ENCODE data around the gene STK39.

Gene STK39

DNA sequence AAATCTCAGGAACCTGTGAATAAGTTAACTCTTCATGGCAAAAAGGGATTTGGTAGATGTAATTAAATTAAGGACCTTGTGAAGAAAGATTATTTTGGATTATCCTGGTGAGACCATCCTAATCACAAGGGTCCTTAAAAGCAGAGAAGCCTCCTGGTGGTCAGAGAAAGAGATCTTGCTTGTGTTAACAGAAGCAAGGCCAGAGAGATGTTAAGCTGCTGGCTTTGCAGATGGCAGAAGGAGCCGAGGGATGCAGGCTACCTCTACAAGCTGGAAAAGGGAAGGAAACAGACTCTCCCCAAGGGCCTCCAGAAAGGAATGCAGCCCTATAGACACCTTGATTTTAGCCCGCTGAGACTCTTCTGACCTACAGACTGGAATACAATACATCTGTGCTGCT is 197.0 kb downstream of the STK39 start:
- Histone ChIP-seq H3K14ac (ENCODE audit: low read length) (no peak overlapping the region), H3K4me3 (ENCODE audit: low read depth, low read length) (no peak overlapping the region), H2AFZ (ENCODE audit: insufficient read depth, low read length, poor library complexity) (no peak overlapping the region), H3K36me3 (ENCODE audit: control insufficient read depth in 1 of 2, insufficient read depth in 2 of 2, low read length in 2 of 2) (no peaks in the 10 kb centered on the region), H2AK5ac (ENCODE audit: low read length) (no peak overlapping the region), H2BK12ac (ENCODE audit: low read length) (no peak overlapping the region), H3K79me2 (ENCODE audit: control insufficient read depth, insufficient read depth, low read length, poor library complexity) (no peaks in the 10 kb centered on the region), H4K91ac (ENCODE audit: low read depth, low read length) (no peak overlapping the region), H4K8ac (ENCODE audit: low read depth, low read length) (no peak overlapping the region), H2BK120ac (ENCODE audit: insufficient read depth, low read length, poor library complexity) (no peak overlapping the region), H4K12ac (ENCODE audit: low read depth, low read length) (no peak overlapping the region), H3K23ac (ENCODE audit: low read length) (no peak overlapping the region), H3K27ac (ENCODE audit: low read depth, low read length) (no peak overlapping the region), H3K79me1 (ENCODE audit: low read length) (no peaks in the 10 kb centered on the region), H3K4me1 (ENCODE audit: control insufficient read depth in 1 of 2, insufficient read depth in 2 of 2, low read length in 2 of 2) (no peaks in the 10 kb centered on the region), H3K9ac (ENCODE audit: low read length) (no peak overlapping the region), H3K27me3 (ENCODE audit: insufficient read depth, low read length) (no peaks in the 10 kb centered on the region), H3K4ac (ENCODE audit: low read depth, low read length) (no peak overlapping the region), H3K9me3 (ENCODE audit: insufficient read depth, low read depth, low read length) (no peaks in the 10 kb centered on the region), H3K4me2 (ENCODE audit: low read length) (no peak overlapping the region), H3K18ac (ENCODE audit: low read length) (no peak overlapping the region), H2BK5ac (ENCODE audit: low read depth, low read length, poor library complexity) (no peak overlapping the region)
- no peak for DNase-seq
- WGBS (ENCODE audit: extremely low coverage, insufficient coverage, insufficient read length), result no CpG with 5 or more reads among the region's 2 CpGs

DNA sequence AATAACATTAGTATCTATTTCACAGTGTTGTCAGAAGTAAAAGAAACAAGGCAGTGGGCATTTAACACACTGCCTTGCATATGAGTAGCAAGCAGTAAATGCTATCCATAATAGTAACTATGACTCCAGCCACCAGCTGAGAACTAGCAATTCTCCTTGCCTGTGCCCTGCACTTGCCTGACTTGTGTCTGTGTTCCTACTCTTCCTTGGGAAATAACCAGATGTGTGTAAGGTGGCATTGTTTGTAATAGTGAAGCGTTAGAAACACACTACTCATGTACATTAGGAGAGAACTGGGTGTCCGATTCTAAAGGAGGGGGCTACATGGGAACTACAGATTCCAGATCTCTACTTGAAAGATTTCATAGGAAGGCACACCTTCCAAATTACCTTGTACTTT is 197.8 kb downstream of the STK39 start:
- Histone ChIP-seq H3K4me2 (ENCODE audit: low read length) (no peak overlapping the region), H3K14ac (ENCODE audit: low read length) (no peak overlapping the region), H3K9me3 (ENCODE audit: insufficient read depth, low read depth, low read length) (no peaks in the 10 kb centered on the region), H4K91ac (ENCODE audit: low read depth, low read length) (no peak overlapping the region), H3K79me1 (ENCODE audit: low read length) (no peaks in the 10 kb centered on the region), H2BK120ac (ENCODE audit: insufficient read depth, low read length, poor library complexity) (no peak overlapping the region), H3K18ac (ENCODE audit: low read length) (no peak overlapping the region), H2AFZ (ENCODE audit: insufficient read depth, low read length, poor library complexity) (no peak overlapping the region), H3K4me1 (ENCODE audit: control insufficient read depth in 1 of 2, insufficient read depth in 2 of 2, low read length in 2 of 2) (no peaks in the 10 kb centered on the region), H3K4ac (ENCODE audit: low read depth, low read length) (no peak overlapping the region), H3K79me2 (ENCODE audit: control insufficient read depth, insufficient read depth, low read length, poor library complexity) (no peaks in the 10 kb centered on the region), H3K23ac (ENCODE audit: low read length) (no peak overlapping the region), H3K36me3 (ENCODE audit: control insufficient read depth in 1 of 2, insufficient read depth in 2 of 2, low read length in 2 of 2) (no peaks in the 10 kb centered on the region), H4K12ac (ENCODE audit: low read depth, low read length) (no peak overlapping the region), H2BK5ac (ENCODE audit: low read depth, low read length, poor library complexity) (no peak overlapping the region), H2AK5ac (ENCODE audit: low read length) (no peak overlapping the region), H3K9ac (ENCODE audit: low read length) (no peak overlapping the region), H3K27me3 (ENCODE audit: insufficient read depth, low read length) (no peaks in the 10 kb centered on the region), H3K4me3 (ENCODE audit: low read depth, low read length) (no peak overlapping the region), H2BK12ac (ENCODE audit: low read length) (no peak overlapping the region), H4K8ac (ENCODE audit: low read depth, low read length) (no peak overlapping the region), H3K27ac (ENCODE audit: low read depth, low read length) (no peak overlapping the region)
- no peak for DNase-seq
- no CpG with 5 or more reads among the region's 2 CpGs for WGBS (ENCODE audit: extremely low coverage, insufficient coverage, insufficient read length)

DNA sequence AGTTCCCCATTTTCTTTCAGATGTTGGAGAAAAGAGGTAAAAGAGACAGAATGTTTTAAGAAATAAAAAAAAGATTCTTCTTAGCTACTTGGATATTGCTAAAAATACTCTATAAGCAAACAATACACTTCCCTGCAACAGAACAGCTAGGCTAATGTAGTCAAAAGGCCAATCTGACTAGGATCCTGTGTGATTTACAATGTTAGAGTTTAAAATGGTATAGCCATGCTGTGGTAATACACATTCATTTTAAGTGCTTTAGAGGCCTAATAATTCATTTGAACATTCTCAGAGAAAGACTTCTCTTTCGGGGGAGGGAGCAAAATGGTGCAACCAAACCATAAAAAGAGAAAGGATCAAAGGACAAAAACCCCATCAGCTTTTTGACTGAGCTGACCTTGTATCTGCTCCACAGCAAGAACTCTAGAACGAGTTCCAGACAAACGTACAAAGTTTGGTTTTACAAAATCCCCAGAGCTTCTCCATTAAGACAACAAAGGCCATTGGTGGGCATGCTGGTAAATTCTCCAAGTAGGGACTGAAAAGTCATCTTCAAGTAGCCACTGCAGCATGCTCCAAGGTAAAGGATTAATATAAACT is 200.2 kb downstream of the STK39 start:
- no peak overlapping the region for H3K18ac ChIP-seq (ENCODE audit: low read length)

DNA sequence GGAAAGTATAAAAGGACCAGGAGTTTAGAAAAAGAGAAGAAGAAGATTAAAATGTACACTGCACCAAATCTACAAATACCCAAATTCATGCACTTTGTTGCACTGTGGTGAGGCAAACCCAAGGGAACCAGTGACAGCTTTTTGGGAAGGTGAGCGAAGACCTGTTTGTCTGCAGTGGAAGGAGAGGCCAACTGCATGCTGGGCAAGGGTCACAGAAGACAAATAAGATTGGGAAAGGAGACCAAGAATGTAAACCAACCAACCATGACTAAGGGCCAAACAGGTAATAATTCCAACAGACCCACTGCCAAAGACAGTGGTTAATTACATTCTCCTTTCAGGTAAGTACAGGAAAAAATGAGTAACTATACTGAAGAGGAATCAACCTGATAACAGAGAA is 202.8 kb downstream of the STK39 start:
- Histone ChIP-seq H2BK5ac (ENCODE audit: low read depth, low read length, poor library complexity) (no peak overlapping the region), H2AFZ (ENCODE audit: insufficient read depth, low read length, poor library complexity) (no peak overlapping the region), H3K18ac (ENCODE audit: low read length) (no peak overlapping the region), H3K79me1 (ENCODE audit: low read length) (no peaks in the 10 kb centered on the region), H3K4ac (ENCODE audit: low read depth, low read length) (no peak overlapping the region), H2BK120ac (ENCODE audit: insufficient read depth, low read length, poor library complexity) (no peak overlapping the region), H3K4me1 (ENCODE audit: control insufficient read depth in 1 of 2, insufficient read depth in 2 of 2, low read length in 2 of 2) (no peaks in the 10 kb centered on the region), H3K4me3 (ENCODE audit: low read depth, low read length) (no peak overlapping the region), H3K23ac (ENCODE audit: low read length) (no peak overlapping the region), H4K12ac (ENCODE audit: low read depth, low read length) (no peak overlapping the region), H2BK12ac (ENCODE audit: low read length) (no peak overlapping the region), H2AK5ac (ENCODE audit: low read length) (no peak overlapping the region), H4K91ac (ENCODE audit: low read depth, low read length) (no peak overlapping the region), H3K27ac (ENCODE audit: low read depth, low read length) (no peak overlapping the region), H4K8ac (ENCODE audit: low read depth, low read length) (no peak overlapping the region), H3K27me3 (ENCODE audit: insufficient read depth, low read length) (no peaks in the 10 kb centered on the region), H3K14ac (ENCODE audit: low read length) (no peak overlapping the region), H3K36me3 (ENCODE audit: control insufficient read depth in 1 of 2, insufficient read depth in 2 of 2, low read length in 2 of 2) (no peaks in the 10 kb centered on the region), H3K79me2 (ENCODE audit: control insufficient read depth, insufficient read depth, low read length, poor library complexity) (no peaks in the 10 kb centered on the region), H3K4me2 (ENCODE audit: low read length) (no peak overlapping the region), H3K9me3 (ENCODE audit: insufficient read depth, low read depth, low read length) (no peaks in the 10 kb centered on the region), H3K9ac (ENCODE audit: low read length) (no peak overlapping the region)
- WGBS (ENCODE audit: extremely low coverage, insufficient coverage, insufficient read length), result no CpG with 5 or more reads among the region's 1 CpG
- peak in 1 of 2 donors; percentile 10 for DNase-seq

More for the DNA sequence above, 200.2 kb downstream of the STK39 start:
- Histone ChIP-seq H3K9ac (ENCODE audit: low read length) (no peak overlapping the region), H2BK12ac (ENCODE audit: low read length) (no peak overlapping the region), H3K27ac (ENCODE audit: low read depth, low read length) (no peak overlapping the region), H3K9me3 (ENCODE audit: insufficient read depth, low read depth, low read length) (no peaks in the 10 kb centered on the region), H3K23ac (ENCODE audit: low read length) (no peak overlapping the region), H2BK120ac (ENCODE audit: insufficient read depth, low read length, poor library complexity) (no peak overlapping the region), H4K91ac (ENCODE audit: low read depth, low read length) (no peak overlapping the region), H2AFZ (ENCODE audit: insufficient read depth, low read length, poor library complexity) (no peak overlapping the region), H3K4me3 (ENCODE audit: low read depth, low read length) (no peak overlapping the region), H3K14ac (ENCODE audit: low read length) (no peak overlapping the region), H3K36me3 (ENCODE audit: control insufficient read depth in 1 of 2, insufficient read depth in 2 of 2, low read length in 2 of 2) (no peaks in the 10 kb centered on the region), H2BK5ac (ENCODE audit: low read depth, low read length, poor library complexity) (no peak overlapping the region), H3K4me2 (ENCODE audit: low read length) (no peak overlapping the region), H4K8ac (ENCODE audit: low read depth, low read length) (no peak overlapping the region), H3K4me1 (ENCODE audit: control insufficient read depth in 1 of 2, insufficient read depth in 2 of 2, low read length in 2 of 2) (no peaks in the 10 kb centered on the region), H3K79me1 (ENCODE audit: low read length) (no peaks in the 10 kb centered on the region), H3K79me2 (ENCODE audit: control insufficient read depth, insufficient read depth, low read length, poor library complexity) (no peaks in the 10 kb centered on the region), H4K12ac (ENCODE audit: low read depth, low read length) (no peak overlapping the region), H2AK5ac (ENCODE audit: low read length) (no peak overlapping the region), H3K4ac (ENCODE audit: low read depth, low read length) (no peak overlapping the region), H3K27me3 (ENCODE audit: insufficient read depth, low read length) (no peaks in the 10 kb centered on the region)
- no CpG with 5 or more reads among the region's 3 CpGs for WGBS (ENCODE audit: extremely low coverage, insufficient coverage, insufficient read length)
- no peak for DNase-seq

Data from trophoblast cell (in vitro differentiated cells and primary cell).